Cardiac muscle cell (in vitro differentiated cells and primary cell): Measurements from ENCODE around the gene EVI2B. TPM values are rescaled to one million over a fixed set of nuclear protein-coding genes. Genes with fewer than 3 reads are reported as not detected.

Experiments used
- DNase-seq, 2 donors: peaks; one replicate each; pipeline versions ENCODE4 v3.0.0 to v3.0.0-alpha.2; 2010 to 2017; ENCODE audit warnings: low read depth in 1 of 2, low spot score in 1 of 2
- H3K27ac ChIP-seq: fragments of 200-600 bp; sonication (generic); 2 replicates; pipeline ENCODE4 v1.5.1; 2016
- H3K27me3 ChIP-seq: fragments of 200-600 bp; sonication (generic); 2 replicates; pipeline ENCODE4 v1.6.0; 2016; ENCODE audit warnings: control low read depth
- H3K36me3 ChIP-seq: fragments of 200-600 bp; sonication (generic); 2 replicates; pipeline ENCODE4 v1.5.1; 2016; ENCODE audit warnings: control low read depth
- H3K4me1 ChIP-seq: fragments of 200-600 bp; sonication (generic); 2 replicates; pipeline ENCODE4 v1.8.1; 2017; ENCODE audit warnings: low read depth, mild to moderate bottlenecking, mixed run types
- H3K4me3 ChIP-seq: fragments of 200-600 bp; sonication (generic); 2 replicates; pipeline ENCODE4 v1.5.1; 2016; ENCODE audit warnings: mild to moderate bottlenecking
- H3K9me3 ChIP-seq: fragments of 200-600 bp; sonication (generic); 2 replicates; pipeline ENCODE4 v1.5.1; 2017; ENCODE audit warnings: low read depth, mild to moderate bottlenecking, control low read depth
- CTCF ChIP-seq: IDR thresholded peaks from 2 replicates; pipeline ENCODE4 v1.5.1; 2012; ENCODE audit warnings: low read depth, mild to moderate bottlenecking, low read length
- polyA plus RNA-seq: library from polyadenylated mRNA; unstranded; fragments of >200 nt; fragmentation: Nextera tagmentation; extraction: Ambion mirVana; gene quantifications from 2 replicates; pipeline ENCODE4 v1.2.1, GENCODE V29; 2016
- total RNA-seq: library from RNA; depleted of rRNA; stranded (reverse); fragments of >200 nt; gene quantifications from 2 replicates; pipeline ENCODE4 v1.2.3, GENCODE V29; 2016

Gene EVI2B
- total and polyA plus RNA-seq, 2 experiments from 2014 or later = 0.42 TPM; not detected in 1

GRCh38 chr17:31321966-31322365 is 8.1 kb upstream of the EVI2B start:
- no peak overlapping the region for H3K27ac ChIP-seq
- no peaks in the 10 kb centered on the region for H3K9me3 ChIP-seq
- no peak for TF ChIP-seq CTCF

GRCh38 chr17:31321481-31321880 is 7.6 kb upstream of the EVI2B start, which contains the start of gene EVI2A:
TSS of gene EVI2A (minus strand) at chr17:31321622. CDS start at chr17:31319013, 2,609 bp downstream.
- Histone ChIP-seq H3K36me3 (peaks cover 7% of the 10 kb centered on the region), H3K27me3 (no peaks in the 10 kb centered on the region), H3K27ac (no peak within 1 kb of the TSS), H3K9me3 (no peaks in the 10 kb centered on the region), H3K4me3 (no peak within 1 kb of the TSS), H3K4me1 (no peaks in the 10 kb centered on the region)
- no peak for TF ChIP-seq CTCF
- peak in 1 of 2 donors; percentile 88 for DNase-seq

More at GRCh38 chr17:31321966-31322365, 8.1 kb upstream of the EVI2B start:
- H3K27me3 ChIP-seq = no peaks in the 10 kb centered on the region
- peaks cover 9% of the 10 kb centered on the region for H3K36me3 ChIP-seq
- no peak for DNase-seq
- H3K4me3 ChIP-seq = no peak overlapping the region
- no peaks in the 10 kb centered on the region for H3K4me1 ChIP-seq

- Histone ChIP-seq H3K27ac (no peak overlapping the region), H3K36me3 (peaks cover under 1% of the 10 kb centered on the region), H3K27me3 (no peaks in the 10 kb centered on the region), H3K9me3 (no peaks in the 10 kb centered on the region), H3K4me3 (no peak overlapping the region), H3K4me1 (no peaks in the 10 kb centered on the region)
- peak in 1 of 2 donors; percentile 57 for DNase-seq
- TF ChIP-seq CTCF = no peak
Observed at GRCh38 chr17:31320791-31321190, 6.9 kb upstream of the EVI2B start.

GRCh38 chr17:31320241-31320640 is 6.4 kb upstream of the EVI2B start:
- Histone ChIP-seq H3K27me3 (no peaks in the 10 kb centered on the region), H3K9me3 (no peaks in the 10 kb centered on the region), H3K27ac (no peak overlapping the region), H3K36me3 (no peaks in the 10 kb centered on the region), H3K4me1 (no peaks in the 10 kb centered on the region), H3K4me3 (no peak overlapping the region)
- no peak for DNase-seq
- no peak for TF ChIP-seq CTCF

- TF ChIP-seq CTCF = no peak
- Histone ChIP-seq H3K9me3 (no peaks in the 10 kb centered on the region), H3K27ac (peak overlapping the region; percentile 13), H3K4me3 (no peak overlapping the region), H3K36me3 (no peaks in the 10 kb centered on the region), H3K27me3 (no peaks in the 10 kb centered on the region), H3K4me1 (no peaks in the 10 kb centered on the region)
- DNase-seq = no peak
Observed at GRCh38 chr17:31318851-31319661, 5.2 kb upstream of the EVI2B start.
